Left lung (tissue), 10 donors: Measurements from ENCODE around the gene DDX24. TPM values are rescaled to one million over a fixed set of nuclear protein-coding genes. Genes with fewer than 3 reads are reported as not detected.

Experiments
- ATAC-seq: fragments of 200-7000 bp; cut with Tn5 transposase; one replicate; pipeline ENCODE4 v1.9.1; 2020; ENCODE audit warnings: moderate library complexity
- DNase-seq, 4 donors: peaks; one replicate each; pipeline ENCODE4 v3.0.0-alpha.2; 2013 to 2020
- H3K27ac ChIP-seq, 2 donors: fragments of 200-600 bp; sonication (generic) in 1 of 2; one replicate each; pipeline versions ENCODE4 v1.5.0 to v1.8.0; 2020 to 2021
- H3K27me3 ChIP-seq, 2 donors: fragments of 200-600 bp; sonication (generic) in 1 of 2; one replicate each; pipeline versions ENCODE4 v1.5.0 to v1.8.0; 2020 to 2021
- H3K36me3 ChIP-seq, 2 donors: fragments of 200-600 bp; sonication (generic) in 1 of 2; one replicate each; pipeline versions ENCODE4 v1.5.0 to v1.8.0; 2020 to 2021
- H3K4me1 ChIP-seq, 2 donors: fragments of 200-600 bp; one replicate each; pipeline ENCODE4 v1.8.0; 2021
- H3K4me3 ChIP-seq, 2 donors: fragments of 200-600 bp; sonication (generic) in 1 of 2; one replicate each; pipeline versions ENCODE4 v1.5.0 to v1.8.0; 2020 to 2021; ENCODE audit warnings: mild to moderate bottlenecking in 1 of 2
- H3K9me3 ChIP-seq, 2 donors: fragments of 200-600 bp; sonication (generic) in 1 of 2; one replicate each; pipeline versions ENCODE4 v1.5.0 to v1.8.0; 2020 to 2021
- CTCF ChIP-seq, 2 donors: fragments of 200-600 bp; sonication (generic) in 1 of 2; IDR thresholded peaks; one replicate each; pipeline versions ENCODE4 v1.5.0 to v1.8.0; 2021; ENCODE audit warnings: antibody characterized with exemption in 2 of 2
- intact Hi-C, 2 donors: fragments of 100-400 bp; cut with DNase I; formaldehyde crosslinking; loops; one replicate each; pipeline versions ENCODE4 v1.11.2 to v1.14.2; 2022
- polyA plus RNA-seq, 6 donors: library from polyadenylated mRNA; unstranded; fragments of 120-200 nt; gene quantifications; one replicate each; pipeline ENCODE4 v1.2.1, GENCODE V29; 2013; ENCODE audit not compliant: insufficient read length in 6 of 6
- total RNA-seq, 2 donors: library from RNA; stranded (reverse); fragmentation: NEBNext Ultra II Directional; extraction: Animal tissue kit (Norgen Biotek cat#: 25700); gene quantifications; one replicate each; pipeline ENCODE4 v1.2.1, GENCODE V29; 2021
- donor health status: DM: no; HTN: yes; CAD: no.
- donor health status: DM: no; HTN: no; CAD: no.

Gene DDX24
- total and polyA plus RNA-seq, 8 donors = 127 to 148 (median 139) TPM

GRCh38 chr14:94128216-94128839 is 47.3 kb upstream of the DDX24 start:
- Histone ChIP-seq H3K36me3 (peaks cover 0 to 6% of the 10 kb centered on the region in 2 donors), H3K27me3 (peaks cover 0 to 5% of the 10 kb centered on the region in 2 donors), H3K4me1 (peaks cover 0 to 12% of the 10 kb centered on the region in 2 donors), H3K9me3 (no peaks in the 10 kb centered on the region), H3K4me3 (peak overlapping the region in 1 of 2 donors; percentile 53), H3K27ac (no peak overlapping the region)
- TF ChIP-seq CTCF (IDR thresholded peaks at IDR 0.05) = no peak
- ATAC-seq (no peak), DNase-seq (no peak)
- intact Hi-C loops = no loop called here

- Histone ChIP-seq H3K36me3 (peaks cover 0 to 6% of the 10 kb centered on the region in 2 donors), H3K27me3 (peaks cover 0 to 5% of the 10 kb centered on the region in 2 donors), H3K27ac (no peak overlapping the region), H3K4me1 (peaks cover 0 to 12% of the 10 kb centered on the region in 2 donors), H3K9me3 (no peaks in the 10 kb centered on the region), H3K4me3 (no peak overlapping the region)
- intact Hi-C loops = no loop called here
- no peak for TF ChIP-seq CTCF (IDR thresholded peaks at IDR 0.05)
- no peak for DNase-seq
- no peak for ATAC-seq
Measured at GRCh38 chr14:94127330-94127729, 46.3 kb upstream of the DDX24 start.

GRCh38 chr14:94126800-94127199 is 45.8 kb upstream of the DDX24 start:
- TF ChIP-seq CTCF (IDR thresholded peaks at IDR 0.05) = no peak
- DNase-seq = no peak
- H3K27me3 ChIP-seq = peaks cover 0 to 4% of the 10 kb centered on the region in 2 donors
- no peaks in the 10 kb centered on the region for H3K9me3 ChIP-seq
- no peak for ATAC-seq
- intact Hi-C loops = no loop called here
- peaks cover 0 to 12% of the 10 kb centered on the region in 2 donors for H3K4me1 ChIP-seq
- peaks cover 0 to 6% of the 10 kb centered on the region in 2 donors for H3K36me3 ChIP-seq
- no peak overlapping the region for H3K4me3 ChIP-seq
- no peak overlapping the region for H3K27ac ChIP-seq

- DNase-seq (no peak), ATAC-seq (no peak)
- Histone ChIP-seq H3K27me3 (no peaks in the 10 kb centered on the region), H3K9me3 (no peaks in the 10 kb centered on the region), H3K4me3 (no peak overlapping the region), H3K36me3 (peaks cover 0 to 6% of the 10 kb centered on the region in 2 donors), H3K27ac (no peak overlapping the region), H3K4me1 (peaks cover 0 to 12% of the 10 kb centered on the region in 2 donors)
- intact Hi-C loops = no loop called here
- TF ChIP-seq CTCF (IDR thresholded peaks at IDR 0.05) = no peak
Measured at GRCh38 chr14:94126419-94126677, 45.3 kb upstream of the DDX24 start.

GRCh38 chr14:94125659-94126418 is 44.8 kb upstream of the DDX24 start:
- Histone ChIP-seq H3K36me3 (peaks cover 0 to 6% of the 10 kb centered on the region in 2 donors), H3K4me1 (peaks cover 0 to 12% of the 10 kb centered on the region in 2 donors), H3K9me3 (peaks cover 0 to 3% of the 10 kb centered on the region in 2 donors), H3K27ac (no peak overlapping the region), H3K27me3 (no peaks in the 10 kb centered on the region), H3K4me3 (no peak overlapping the region)
- ATAC-seq (no peak), DNase-seq (no peak)
- intact Hi-C loops = no loop called here
- TF ChIP-seq CTCF (IDR thresholded peaks at IDR 0.05) = no peak
